Hepatocyte (in vitro differentiated cells): ENCODE results near the gene GOLGA3.

ENCODE experiments used
- EZH2 ChIP-seq: fragments of 200-600 bp; sonication (generic); IDR thresholded peaks from 2 replicates; pipeline ENCODE4 v1.6.1; 2016; ENCODE audit warnings: antibody characterized with exemption, mild to moderate bottlenecking, borderline replicate concordance
- TF ChIP-seq, protein P1 (sequence below): fragments of 200-600 bp; sonication (generic); IDR thresholded peaks from 2 replicates; pipeline ENCODE4 v1.5.1; 2016; ENCODE audit warnings: antibody characterized with exemption, mild to moderate bottlenecking; ENCODE audit not compliant: poor library complexity

DNA sequence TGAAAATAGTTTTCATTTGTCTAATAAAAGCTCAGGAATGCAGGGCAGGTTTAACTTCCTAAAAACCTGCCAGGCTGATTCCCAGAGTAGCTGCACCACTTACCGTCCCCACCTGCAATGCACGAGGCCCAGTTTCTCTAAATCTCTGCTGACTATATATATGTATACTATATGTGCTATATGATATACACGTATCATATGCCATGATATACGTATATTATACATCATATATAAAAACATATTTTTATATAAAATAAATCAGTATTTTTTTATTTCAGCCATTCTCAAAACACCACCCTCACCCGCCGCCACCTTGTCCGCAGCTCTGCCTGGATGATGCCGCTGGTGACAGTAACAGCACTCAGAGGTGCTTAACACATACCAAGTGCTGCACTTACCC lies 69.3 kb downstream of the GOLGA3 start:
- TF ChIP-seq, protein P1, sequence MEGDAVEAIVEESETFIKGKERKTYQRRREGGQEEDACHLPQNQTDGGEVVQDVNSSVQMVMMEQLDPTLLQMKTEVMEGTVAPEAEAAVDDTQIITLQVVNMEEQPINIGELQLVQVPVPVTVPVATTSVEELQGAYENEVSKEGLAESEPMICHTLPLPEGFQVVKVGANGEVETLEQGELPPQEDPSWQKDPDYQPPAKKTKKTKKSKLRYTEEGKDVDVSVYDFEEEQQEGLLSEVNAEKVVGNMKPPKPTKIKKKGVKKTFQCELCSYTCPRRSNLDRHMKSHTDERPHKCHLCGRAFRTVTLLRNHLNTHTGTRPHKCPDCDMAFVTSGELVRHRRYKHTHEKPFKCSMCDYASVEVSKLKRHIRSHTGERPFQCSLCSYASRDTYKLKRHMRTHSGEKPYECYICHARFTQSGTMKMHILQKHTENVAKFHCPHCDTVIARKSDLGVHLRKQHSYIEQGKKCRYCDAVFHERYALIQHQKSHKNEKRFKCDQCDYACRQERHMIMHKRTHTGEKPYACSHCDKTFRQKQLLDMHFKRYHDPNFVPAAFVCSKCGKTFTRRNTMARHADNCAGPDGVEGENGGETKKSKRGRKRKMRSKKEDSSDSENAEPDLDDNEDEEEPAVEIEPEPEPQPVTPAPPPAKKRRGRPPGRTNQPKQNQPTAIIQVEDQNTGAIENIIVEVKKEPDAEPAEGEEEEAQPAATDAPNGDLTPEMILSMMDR: no peak
- TF ChIP-seq EZH2: no peak
